K562 (cell line): ENCODE results near the gene RPE. TPM values are rescaled to one million over a fixed set of nuclear protein-coding genes. Genes with fewer than 3 reads are reported as not detected.

Source experiments
- EWSR1 ChIP-seq: fragments of 450-650 bp; IDR thresholded peaks from 2 replicates; pipeline ENCODE4 v1.6.1; 2018; ENCODE audit warnings: borderline replicate concordance, mild to moderate bottlenecking, low read depth, moderate library complexity; ENCODE audit not compliant: partially characterized antibody
- KLF10 ChIP-seq: fragments of 250-450 bp; sonication (Bioruptor Pico); IDR thresholded peaks from 2 replicates; pipeline ENCODE4 v1.6.1; 2021; ENCODE audit warnings: matching md5 sums
- MEF2D ChIP-seq: conservative IDR thresholded peaks from 2 replicates; pipeline ENCODE4 v1.6.1; 2016; ENCODE audit warnings: low read depth, missing genetic modification characterization, missing compliant biosample characterization
- NCOR1 ChIP-seq: fragments of 450-650 bp; IDR thresholded peaks from 2 replicates; pipeline ENCODE4 v1.6.1; 2016; ENCODE audit warnings: mild to moderate bottlenecking, moderate library complexity
- NFYB ChIP-seq: IDR thresholded peaks from 2 replicates; pipeline ENCODE4 v1.6.1; 2011; ENCODE audit warnings: mild to moderate bottlenecking, moderate library complexity; ENCODE audit not compliant: insufficient read length; ENCODE audit errors: extremely low read depth
- POLR3G ChIP-seq: IDR thresholded peaks from 2 replicates; pipeline ENCODE4 v1.6.1; 2011; ENCODE audit not compliant: insufficient read length, insufficient replicate concordance; ENCODE audit errors: extremely low read depth
- RFX1 ChIP-seq: fragments of 450-650 bp; IDR thresholded peaks from 2 replicates; pipeline ENCODE4 v1.6.1; 2016; ENCODE audit warnings: mild to moderate bottlenecking, moderate library complexity
- SMAD3 ChIP-seq: fragments of 450-650 bp; formaldehyde crosslinking; conservative IDR thresholded peaks from 2 replicates; pipeline ENCODE4 v1.4.0; 2020; ENCODE audit warnings: mild to moderate bottlenecking
- ZNF354B ChIP-seq: fragments of 250-450 bp; sonication (Bioruptor Pico); IDR thresholded peaks from 2 replicates; pipeline ENCODE4 v1.4.0; 2020
- ZNF551 ChIP-seq: fragments of 250-450 bp; sonication (Bioruptor Pico); IDR thresholded peaks from 2 replicates; pipeline ENCODE4 v1.5.0; 2021; ENCODE audit warnings: mild to moderate bottlenecking, moderate library complexity
- polyA plus RNA-seq, 8 experiments: library from polyadenylated mRNA; depleted of rRNA in 4 of 8; stranded (reverse) in 5 of 8; unstranded in 3 of 8; fragments of >200 nt; fragmentation: Nextera tagmentation in 2 of 8; fragmentation: Illumina TruSeq in 1 of 8; extraction: Ambion mirVana in 2 of 8; extraction: Trizol in 1 of 8; gene quantifications; 2 replicates each; pipeline versions ENCODE4 v1.2.1 to v1.2.3, GENCODE V29; 2011 to 2014; ENCODE audit warnings: inconsistent platforms in 1 of 8, missing spikeins in 1 of 8
- total RNA-seq, 7 experiments: library from RNA; depleted of rRNA in 6 of 7; stranded (reverse); fragments of >200 nt in 6 of 7; fragmentation: Illumina TruSeq in 2 of 7; extraction: Trizol in 2 of 7; gene quantifications; 2 replicates each; pipeline versions ENCODE4 v1.2.1 to v1.2.3, GENCODE V29; 2011 to 2021; ENCODE audit warnings: low replicate concordance in 1 of 7
- TF ChIP-seq, protein P1 (sequence below), 2 experiments: fragments of 450-650 bp; formaldehyde crosslinking in 1 of 2; IDR thresholded peaks; 2 replicates each; pipeline versions ENCODE4 v1.4.0 to v1.6.1; 2014 to 2020; ENCODE audit warnings: mild to moderate bottlenecking in 2 of 2, borderline replicate concordance in 1 of 2, low read depth in 1 of 2
- TF ChIP-seq, protein P2 (sequence below), 3 experiments: IDR thresholded peaks in 2 of 3; conservative IDR thresholded peaks in 1 of 3; 2 replicates each; pipeline ENCODE4 v1.5.1; 2011 to 2012; ENCODE audit warnings: low read length in 3 of 3, mild to moderate bottlenecking in 3 of 3, control low read depth in 2 of 3, improper control_type of control experiment in 1 of 3, inconsistent platforms in 1 of 3, low read depth in 1 of 3, mixed read lengths in 1 of 3, moderate library complexity in 1 of 3; ENCODE audit not compliant: insufficient read depth in 2 of 3
- TF ChIP-seq, protein P3 (sequence below): fragments of 200-800 bp; sonication (Bioruptor generic); IDR thresholded peaks from 2 replicates; pipeline ENCODE4 v1.6.1; 2017; ENCODE audit warnings: missing genetic modification characterization, missing compliant biosample characterization

RPE gene
- total and polyA plus RNA-seq, 9 of the 15 experiments (the other 6 are each of a cell fraction or from before 2014, with no cell fraction given), result 33.5 to 65.3 (median 50.4) TPM

DNA sequence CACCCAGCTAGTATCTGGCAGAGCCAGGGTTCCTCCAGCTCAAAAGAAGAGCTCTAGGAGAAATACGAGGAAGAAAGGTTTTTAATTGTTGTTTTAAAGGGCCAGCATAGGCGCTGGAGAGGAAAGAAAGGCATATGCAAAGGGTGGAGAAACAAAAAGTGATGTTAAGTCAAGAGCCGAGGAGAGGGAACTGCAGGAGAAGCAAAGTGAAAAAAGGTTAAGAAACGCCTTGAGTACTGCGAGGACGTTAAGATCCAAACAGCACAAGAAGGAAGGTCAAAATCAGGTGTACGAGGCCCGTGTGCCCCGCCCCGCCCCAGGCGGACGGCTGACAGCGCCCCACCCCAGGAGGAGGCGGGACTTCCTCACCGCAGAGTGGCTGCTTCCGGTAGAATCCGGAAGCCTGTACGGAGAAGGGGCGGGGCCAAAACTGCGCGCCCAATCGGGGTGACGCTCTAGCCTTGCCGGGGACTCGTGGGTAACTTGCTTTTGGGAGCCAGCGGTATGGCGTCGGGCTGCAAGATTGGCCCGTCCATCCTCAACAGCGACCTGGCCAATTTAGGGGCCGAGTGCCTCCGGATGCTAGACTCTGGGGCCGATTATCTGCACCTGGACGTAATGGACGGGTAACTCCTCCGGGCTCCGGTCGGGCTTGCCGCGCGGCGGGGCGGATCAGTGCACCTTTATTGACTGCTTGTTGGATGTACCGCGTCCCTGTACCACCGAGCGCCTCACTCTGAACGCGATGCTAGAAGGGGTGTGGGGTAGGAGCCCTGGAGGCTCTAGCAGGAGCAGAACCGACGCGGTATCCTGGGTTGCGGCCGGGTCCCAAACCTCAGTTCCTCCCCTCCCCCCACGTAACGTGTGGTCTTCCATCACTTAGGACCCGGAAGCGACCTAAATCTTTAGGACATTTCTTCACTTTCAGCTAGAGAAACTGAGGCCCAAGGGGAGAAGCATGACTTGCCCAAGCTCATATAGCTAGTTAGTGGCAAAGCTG lies at the start of gene RPE (continued):
- no peak for TF ChIP-seq NFYB
- no peak for TF ChIP-seq KLF10 (CRISPR knock-in tag)
- TF ChIP-seq, protein P1, sequence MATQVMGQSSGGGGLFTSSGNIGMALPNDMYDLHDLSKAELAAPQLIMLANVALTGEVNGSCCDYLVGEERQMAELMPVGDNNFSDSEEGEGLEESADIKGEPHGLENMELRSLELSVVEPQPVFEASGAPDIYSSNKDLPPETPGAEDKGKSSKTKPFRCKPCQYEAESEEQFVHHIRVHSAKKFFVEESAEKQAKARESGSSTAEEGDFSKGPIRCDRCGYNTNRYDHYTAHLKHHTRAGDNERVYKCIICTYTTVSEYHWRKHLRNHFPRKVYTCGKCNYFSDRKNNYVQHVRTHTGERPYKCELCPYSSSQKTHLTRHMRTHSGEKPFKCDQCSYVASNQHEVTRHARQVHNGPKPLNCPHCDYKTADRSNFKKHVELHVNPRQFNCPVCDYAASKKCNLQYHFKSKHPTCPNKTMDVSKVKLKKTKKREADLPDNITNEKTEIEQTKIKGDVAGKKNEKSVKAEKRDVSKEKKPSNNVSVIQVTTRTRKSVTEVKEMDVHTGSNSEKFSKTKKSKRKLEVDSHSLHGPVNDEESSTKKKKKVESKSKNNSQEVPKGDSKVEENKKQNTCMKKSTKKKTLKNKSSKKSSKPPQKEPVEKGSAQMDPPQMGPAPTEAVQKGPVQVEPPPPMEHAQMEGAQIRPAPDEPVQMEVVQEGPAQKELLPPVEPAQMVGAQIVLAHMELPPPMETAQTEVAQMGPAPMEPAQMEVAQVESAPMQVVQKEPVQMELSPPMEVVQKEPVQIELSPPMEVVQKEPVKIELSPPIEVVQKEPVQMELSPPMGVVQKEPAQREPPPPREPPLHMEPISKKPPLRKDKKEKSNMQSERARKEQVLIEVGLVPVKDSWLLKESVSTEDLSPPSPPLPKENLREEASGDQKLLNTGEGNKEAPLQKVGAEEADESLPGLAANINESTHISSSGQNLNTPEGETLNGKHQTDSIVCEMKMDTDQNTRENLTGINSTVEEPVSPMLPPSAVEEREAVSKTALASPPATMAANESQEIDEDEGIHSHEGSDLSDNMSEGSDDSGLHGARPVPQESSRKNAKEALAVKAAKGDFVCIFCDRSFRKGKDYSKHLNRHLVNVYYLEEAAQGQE (IDR thresholded peaks at IDR 0.05; ENCODE audit: borderline replicate concordance), result no peak
- TF ChIP-seq, protein P1 (CRISPR knock-in tag; IDR thresholded peaks at IDR 0.05; ENCODE audit: low read depth), result no peak
- TF ChIP-seq NCOR1, result no peak
- TF ChIP-seq ZNF551 (CRISPR knock-in tag), result no peak
- no peak for TF ChIP-seq MEF2D (tag)
- no peak for TF ChIP-seq ZNF354B
- TF ChIP-seq RFX1, result no peak
- no peak for TF ChIP-seq POLR3G
- TF ChIP-seq, protein P2, sequence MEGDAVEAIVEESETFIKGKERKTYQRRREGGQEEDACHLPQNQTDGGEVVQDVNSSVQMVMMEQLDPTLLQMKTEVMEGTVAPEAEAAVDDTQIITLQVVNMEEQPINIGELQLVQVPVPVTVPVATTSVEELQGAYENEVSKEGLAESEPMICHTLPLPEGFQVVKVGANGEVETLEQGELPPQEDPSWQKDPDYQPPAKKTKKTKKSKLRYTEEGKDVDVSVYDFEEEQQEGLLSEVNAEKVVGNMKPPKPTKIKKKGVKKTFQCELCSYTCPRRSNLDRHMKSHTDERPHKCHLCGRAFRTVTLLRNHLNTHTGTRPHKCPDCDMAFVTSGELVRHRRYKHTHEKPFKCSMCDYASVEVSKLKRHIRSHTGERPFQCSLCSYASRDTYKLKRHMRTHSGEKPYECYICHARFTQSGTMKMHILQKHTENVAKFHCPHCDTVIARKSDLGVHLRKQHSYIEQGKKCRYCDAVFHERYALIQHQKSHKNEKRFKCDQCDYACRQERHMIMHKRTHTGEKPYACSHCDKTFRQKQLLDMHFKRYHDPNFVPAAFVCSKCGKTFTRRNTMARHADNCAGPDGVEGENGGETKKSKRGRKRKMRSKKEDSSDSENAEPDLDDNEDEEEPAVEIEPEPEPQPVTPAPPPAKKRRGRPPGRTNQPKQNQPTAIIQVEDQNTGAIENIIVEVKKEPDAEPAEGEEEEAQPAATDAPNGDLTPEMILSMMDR (IDR thresholded peaks at IDR 0.05 in 2 of 3, conservative IDR thresholded peaks at IDR 0.05 in 1 of 3; ENCODE audit: insufficient read depth in 2 of 3, low read depth in 1 of 3, low read length in 3 of 3), result no peak
- TF ChIP-seq, protein P3, sequence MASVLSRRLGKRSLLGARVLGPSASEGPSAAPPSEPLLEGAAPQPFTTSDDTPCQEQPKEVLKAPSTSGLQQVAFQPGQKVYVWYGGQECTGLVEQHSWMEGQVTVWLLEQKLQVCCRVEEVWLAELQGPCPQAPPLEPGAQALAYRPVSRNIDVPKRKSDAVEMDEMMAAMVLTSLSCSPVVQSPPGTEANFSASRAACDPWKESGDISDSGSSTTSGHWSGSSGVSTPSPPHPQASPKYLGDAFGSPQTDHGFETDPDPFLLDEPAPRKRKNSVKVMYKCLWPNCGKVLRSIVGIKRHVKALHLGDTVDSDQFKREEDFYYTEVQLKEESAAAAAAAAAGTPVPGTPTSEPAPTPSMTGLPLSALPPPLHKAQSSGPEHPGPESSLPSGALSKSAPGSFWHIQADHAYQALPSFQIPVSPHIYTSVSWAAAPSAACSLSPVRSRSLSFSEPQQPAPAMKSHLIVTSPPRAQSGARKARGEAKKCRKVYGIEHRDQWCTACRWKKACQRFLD (CRISPR knock-in tag), result no peak
- TF ChIP-seq EWSR1, result no peak
- TF ChIP-seq SMAD3 (CRISPR knock-in tag), result no peak
